ENCODE results near the gene DNAH11.

Gene DNAH11

DNA sequence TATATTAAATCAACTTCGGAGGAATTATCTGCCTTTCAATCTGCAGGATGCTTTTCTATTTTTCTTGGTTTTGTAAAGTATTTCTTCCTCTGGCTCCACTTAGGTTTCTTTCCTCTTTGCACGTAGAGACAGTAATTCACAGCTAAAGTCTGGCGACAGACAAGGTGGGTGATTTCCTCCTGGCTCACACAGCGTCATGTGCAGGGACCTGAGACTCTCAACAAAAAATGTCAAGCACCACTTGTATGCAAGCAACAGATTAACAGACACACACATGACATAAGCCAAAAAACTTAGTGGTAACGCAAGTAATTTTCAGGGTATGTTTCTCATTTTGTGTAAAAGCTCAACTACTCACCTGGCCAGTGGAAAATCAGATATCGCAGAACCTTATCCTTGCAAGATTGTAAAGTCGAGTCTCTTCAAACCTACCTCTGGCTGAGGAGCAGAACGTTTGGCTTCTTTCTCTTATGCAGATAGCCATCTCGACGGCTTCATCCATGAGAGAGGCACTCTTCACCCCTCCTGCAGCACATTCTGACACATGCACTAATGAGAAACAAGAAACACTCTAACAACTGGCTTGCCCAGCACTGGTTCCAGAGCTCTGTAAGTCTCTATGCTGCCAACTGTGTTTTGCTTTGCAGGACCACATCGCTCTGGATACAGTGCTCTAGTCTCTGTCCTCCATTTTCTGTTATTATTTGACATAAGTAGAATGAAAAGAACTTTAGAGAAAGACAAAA lies 214.9 kb downstream of the DNAH11 start:
- TF ChIP-seq, protein P1, sequence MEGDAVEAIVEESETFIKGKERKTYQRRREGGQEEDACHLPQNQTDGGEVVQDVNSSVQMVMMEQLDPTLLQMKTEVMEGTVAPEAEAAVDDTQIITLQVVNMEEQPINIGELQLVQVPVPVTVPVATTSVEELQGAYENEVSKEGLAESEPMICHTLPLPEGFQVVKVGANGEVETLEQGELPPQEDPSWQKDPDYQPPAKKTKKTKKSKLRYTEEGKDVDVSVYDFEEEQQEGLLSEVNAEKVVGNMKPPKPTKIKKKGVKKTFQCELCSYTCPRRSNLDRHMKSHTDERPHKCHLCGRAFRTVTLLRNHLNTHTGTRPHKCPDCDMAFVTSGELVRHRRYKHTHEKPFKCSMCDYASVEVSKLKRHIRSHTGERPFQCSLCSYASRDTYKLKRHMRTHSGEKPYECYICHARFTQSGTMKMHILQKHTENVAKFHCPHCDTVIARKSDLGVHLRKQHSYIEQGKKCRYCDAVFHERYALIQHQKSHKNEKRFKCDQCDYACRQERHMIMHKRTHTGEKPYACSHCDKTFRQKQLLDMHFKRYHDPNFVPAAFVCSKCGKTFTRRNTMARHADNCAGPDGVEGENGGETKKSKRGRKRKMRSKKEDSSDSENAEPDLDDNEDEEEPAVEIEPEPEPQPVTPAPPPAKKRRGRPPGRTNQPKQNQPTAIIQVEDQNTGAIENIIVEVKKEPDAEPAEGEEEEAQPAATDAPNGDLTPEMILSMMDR (IDR thresholded peaks at IDR 0.05; ENCODE audit: borderline replicate concordance, control extremely low read depth, extremely low read depth, insufficient read depth, missing control alignments): no peak
- DNase-seq (ENCODE audit: low spot score): no peak
- in situ Hi-C loops (cut with MboI; ENCODE audit: low sequenced_read_pairs, unreplicated experiment): loop anchor here (25.0 kb wide), 1 partner anchor 495 kb away; no protein-coding TSS in a partner anchor

DNA sequence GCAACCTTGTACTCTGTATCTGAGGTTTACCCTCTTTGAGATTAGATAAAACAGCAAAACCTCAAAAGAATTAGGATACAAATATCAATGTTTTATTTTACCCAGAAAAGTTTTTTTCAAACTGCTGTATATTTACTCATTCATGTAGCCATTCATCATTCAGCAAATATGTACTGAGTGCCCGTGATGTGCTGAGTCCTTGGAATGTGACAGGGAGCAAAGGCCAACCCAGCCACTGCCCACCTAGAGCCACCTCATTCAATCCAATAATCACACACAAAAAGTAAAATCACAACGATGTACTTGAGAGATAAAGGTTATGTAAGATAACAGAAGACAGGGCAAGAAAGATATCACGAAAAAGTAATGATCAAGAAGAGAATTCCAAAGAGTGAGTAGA lies 215.4 kb downstream of the DNAH11 start:
- TF ChIP-seq, protein P1 (IDR thresholded peaks at IDR 0.05; ENCODE audit: borderline replicate concordance, control extremely low read depth, extremely low read depth, insufficient read depth, missing control alignments): no peak
- in situ Hi-C loops (cut with MboI; ENCODE audit: low sequenced_read_pairs, unreplicated experiment): loop anchor here (25.0 kb wide), 1 partner anchor 496 kb away; no protein-coding TSS in a partner anchor

GRCh38 chr7:21762469-21762868 lies 219.6 kb downstream of the DNAH11 start:
- TF ChIP-seq, protein P1 (IDR thresholded peaks at IDR 0.05; ENCODE audit: borderline replicate concordance, control extremely low read depth, extremely low read depth, insufficient read depth, missing control alignments): no peak
- in situ Hi-C loops (cut with MboI; ENCODE audit: low sequenced_read_pairs, unreplicated experiment): loop anchor here (25.0 kb wide), 1 partner anchor 500 kb away; no protein-coding TSS in a partner anchor

More for the DNA sequence above, 215.4 kb downstream of the DNAH11 start:
- no peak for DNase-seq (ENCODE audit: low spot score)

DNA sequence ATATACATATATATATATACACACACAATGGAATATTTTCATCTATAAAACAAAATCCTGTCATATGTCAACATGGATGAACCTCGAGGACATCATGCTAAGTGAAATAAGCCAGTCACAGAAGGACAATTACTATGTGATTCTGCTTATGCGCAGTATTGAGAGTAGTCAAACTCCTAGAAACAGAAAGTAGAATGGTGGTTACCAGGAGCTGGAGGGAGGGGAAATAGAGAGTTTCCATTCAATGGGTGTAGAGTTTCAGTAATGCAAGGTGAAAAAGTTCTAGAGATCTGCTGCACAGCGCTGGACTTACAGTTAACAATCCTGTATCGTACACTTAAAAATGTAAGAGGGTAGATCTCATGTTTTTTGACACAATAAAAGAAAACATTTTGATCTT lies 221.0 kb downstream of the DNAH11 start:
- in situ Hi-C loops (cut with MboI; ENCODE audit: low sequenced_read_pairs, unreplicated experiment): loop anchor here (25.0 kb wide), 1 partner anchor 502 kb away; no protein-coding TSS in a partner anchor
- TF ChIP-seq, protein P1 (IDR thresholded peaks at IDR 0.05; ENCODE audit: borderline replicate concordance, control extremely low read depth, extremely low read depth, insufficient read depth, missing control alignments): no peak
- no peak for DNase-seq (ENCODE audit: low spot score)

More at GRCh38 chr7:21762469-21762868, 219.6 kb downstream of the DNAH11 start:
- DNase-seq (ENCODE audit: low spot score): no peak

DNA sequence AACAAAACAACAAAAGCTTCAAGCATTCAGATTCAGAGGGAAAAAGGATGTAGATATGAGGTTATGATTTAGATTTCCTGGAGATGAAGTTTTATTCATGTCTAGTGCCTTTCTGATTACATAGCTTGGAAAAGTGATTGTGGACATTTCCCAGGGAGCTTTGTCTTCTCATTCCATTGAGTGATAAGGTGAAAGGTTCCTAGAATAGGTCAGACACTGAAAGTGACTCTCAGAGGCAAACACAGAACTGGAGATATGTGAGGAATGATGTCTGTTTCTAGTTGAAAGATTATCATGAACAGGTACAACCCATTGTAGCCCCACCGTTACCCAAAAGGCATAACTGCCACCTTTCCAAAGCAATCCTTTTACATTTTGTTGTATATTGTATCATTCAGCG lies 223.4 kb downstream of the DNAH11 start:
- TF ChIP-seq, protein P1 (IDR thresholded peaks at IDR 0.05; ENCODE audit: borderline replicate concordance, control extremely low read depth, extremely low read depth, insufficient read depth, missing control alignments): no peak
- in situ Hi-C loops (cut with MboI; ENCODE audit: low sequenced_read_pairs, unreplicated experiment): loop anchor here (25.0 kb wide), 1 partner anchor 504 kb away; no protein-coding TSS in a partner anchor
- no peak for DNase-seq (ENCODE audit: low spot score)

DNA sequence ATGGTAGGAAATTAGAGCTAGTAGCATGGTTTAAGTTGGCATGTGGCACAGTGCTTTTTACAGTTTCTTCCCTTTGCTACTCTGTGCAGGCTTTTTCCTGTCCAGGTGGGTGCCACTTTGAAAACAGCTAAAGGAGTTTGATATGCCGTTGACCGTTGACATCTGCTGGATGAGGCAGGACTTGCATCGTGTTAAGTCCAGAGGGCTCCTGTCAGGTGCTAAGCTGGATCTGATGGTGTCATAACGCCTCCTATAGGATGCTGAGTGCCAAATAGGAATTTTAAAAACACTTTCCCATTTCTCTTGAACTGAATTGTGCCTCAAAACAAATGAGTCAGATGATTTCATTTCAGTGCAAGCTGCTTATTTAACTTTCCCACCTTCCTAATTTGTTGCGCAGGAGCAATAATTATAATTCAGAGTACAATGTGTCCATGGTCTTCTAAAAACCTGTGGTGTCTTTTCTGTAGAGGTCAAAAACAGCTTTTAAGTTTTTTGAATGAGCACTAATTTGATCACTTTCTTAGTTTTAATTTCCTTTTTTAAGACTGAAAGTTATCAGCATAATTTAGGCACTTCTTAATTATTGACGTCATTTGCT lies 224.6 kb downstream of the DNAH11 start:
- TF ChIP-seq, protein P1 (IDR thresholded peaks at IDR 0.05; ENCODE audit: borderline replicate concordance, control extremely low read depth, extremely low read depth, insufficient read depth, missing control alignments): peak; percentile 58
- peak; percentile 40 for DNase-seq (ENCODE audit: low spot score)
- in situ Hi-C loops (cut with MboI; ENCODE audit: low sequenced_read_pairs, unreplicated experiment): loop anchor here (25.0 kb wide), 1 partner anchor 505 kb away; no protein-coding TSS in a partner anchor
